ENCODE data around the gene SEC24D.
"Not testable (repeated sequence)": the region's sequence is repeated elsewhere in the genome, so short reads cannot be mapped to it uniquely, and the experiment has no call there.

Gene SEC24D

DNA sequence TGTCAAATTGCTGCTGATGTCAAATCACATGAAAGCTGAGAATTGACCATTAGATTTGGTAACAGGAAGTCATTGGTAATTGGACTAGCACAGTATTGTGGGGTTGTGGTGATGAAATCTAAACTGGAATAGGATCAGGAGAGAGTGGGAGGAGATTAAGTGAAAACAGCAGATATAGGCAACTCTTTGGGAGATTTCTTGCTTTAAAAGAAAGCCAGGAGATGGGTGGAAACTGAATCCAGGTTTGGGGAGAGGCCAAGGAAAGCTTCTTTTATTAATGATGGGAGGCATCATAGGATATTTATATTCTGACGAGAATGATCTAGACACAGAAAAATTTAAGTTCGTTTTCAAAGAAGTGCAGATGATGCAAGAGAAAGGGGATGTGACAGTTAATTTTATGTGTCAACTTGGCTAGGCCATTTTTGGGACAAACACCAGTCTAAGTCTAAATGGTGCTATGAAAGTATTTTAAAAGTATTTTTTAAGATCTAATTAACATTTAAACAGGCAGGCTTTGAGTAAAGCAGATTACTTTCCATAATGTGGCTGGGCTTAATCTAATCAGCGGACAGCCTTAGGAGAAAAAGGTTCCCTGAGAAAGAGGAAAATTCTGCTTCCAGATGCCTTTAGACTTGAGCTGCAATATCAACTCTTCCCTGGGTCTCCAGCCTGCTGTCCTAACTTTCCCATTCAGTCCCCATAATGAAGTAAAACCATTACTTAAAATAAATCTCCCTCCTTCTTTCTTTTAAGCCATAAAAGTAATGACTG lies 24.7 kb downstream of the SEC24D start:
- peak; percentile 86 for DNase-seq

GRCh38 chr4:118807659-118808058 lies 28.3 kb downstream of the SEC24D start:
- no peak for DNase-seq

- DNase-seq = no peak
Observed at GRCh38 chr4:118803253-118803652, 32.7 kb downstream of the SEC24D start.

GRCh38 chr4:118801895-118802575 lies 33.9 kb downstream of the SEC24D start:
- peak; percentile 56 for DNase-seq

DNA sequence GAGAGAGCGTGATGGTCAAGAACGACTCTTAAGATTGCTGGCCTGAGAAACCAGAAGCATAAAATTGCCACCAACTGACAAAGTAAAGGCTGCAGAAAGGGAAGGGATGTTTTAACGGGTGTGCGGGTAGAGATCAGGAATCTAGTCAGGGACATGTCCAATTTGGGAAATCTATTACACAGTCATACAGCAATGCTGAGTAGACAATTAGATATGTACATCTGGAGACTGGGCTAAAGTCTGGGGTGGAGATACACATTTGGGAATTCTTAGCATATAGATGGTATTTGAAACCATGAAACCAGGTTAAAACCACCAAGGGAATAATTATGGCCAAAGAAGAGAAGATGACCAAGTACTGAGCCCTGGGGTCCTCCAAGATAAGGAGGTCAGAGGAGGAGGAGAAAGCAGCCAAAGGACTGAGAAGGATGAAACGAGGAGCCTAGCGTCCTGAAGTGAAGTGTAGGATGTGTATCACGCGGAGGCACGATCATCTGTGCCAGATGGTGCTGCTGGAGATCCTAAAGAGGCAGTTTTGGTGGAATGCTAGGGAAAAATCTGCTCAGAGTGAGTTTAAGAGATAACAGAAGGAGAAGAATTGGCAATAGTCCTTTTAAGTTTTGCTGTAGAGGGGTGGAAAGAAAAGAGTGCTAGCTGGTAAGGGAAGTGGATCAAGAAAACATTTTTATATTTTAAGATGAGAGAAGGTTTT lies 36.5 kb downstream of the SEC24D start:
- no peak for DNase-seq

DNA sequence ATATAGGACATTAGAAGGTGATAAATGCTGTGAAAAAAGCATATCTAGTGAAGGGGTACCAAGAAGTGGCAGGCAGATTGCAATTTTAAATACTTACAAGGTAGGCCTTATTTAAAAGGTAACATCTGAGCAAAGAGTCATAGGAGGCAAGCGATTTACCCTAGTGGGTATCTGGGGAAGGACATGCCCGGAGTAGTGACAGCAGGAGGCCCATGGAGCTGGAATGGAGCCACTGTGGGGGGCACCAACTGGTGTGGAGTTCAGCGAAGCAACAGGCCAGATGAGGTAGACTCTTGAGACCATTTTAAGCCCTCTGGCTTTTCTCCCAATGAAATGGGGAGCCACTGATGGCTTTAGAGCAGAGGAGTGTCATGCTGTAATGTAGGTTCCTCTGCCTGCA lies 37.3 kb downstream of the SEC24D start:
- DNase-seq = no peak

- no peak for DNase-seq
Observed at GRCh38 chr4:118797558-118798142, 38.3 kb downstream of the SEC24D start.

DNA sequence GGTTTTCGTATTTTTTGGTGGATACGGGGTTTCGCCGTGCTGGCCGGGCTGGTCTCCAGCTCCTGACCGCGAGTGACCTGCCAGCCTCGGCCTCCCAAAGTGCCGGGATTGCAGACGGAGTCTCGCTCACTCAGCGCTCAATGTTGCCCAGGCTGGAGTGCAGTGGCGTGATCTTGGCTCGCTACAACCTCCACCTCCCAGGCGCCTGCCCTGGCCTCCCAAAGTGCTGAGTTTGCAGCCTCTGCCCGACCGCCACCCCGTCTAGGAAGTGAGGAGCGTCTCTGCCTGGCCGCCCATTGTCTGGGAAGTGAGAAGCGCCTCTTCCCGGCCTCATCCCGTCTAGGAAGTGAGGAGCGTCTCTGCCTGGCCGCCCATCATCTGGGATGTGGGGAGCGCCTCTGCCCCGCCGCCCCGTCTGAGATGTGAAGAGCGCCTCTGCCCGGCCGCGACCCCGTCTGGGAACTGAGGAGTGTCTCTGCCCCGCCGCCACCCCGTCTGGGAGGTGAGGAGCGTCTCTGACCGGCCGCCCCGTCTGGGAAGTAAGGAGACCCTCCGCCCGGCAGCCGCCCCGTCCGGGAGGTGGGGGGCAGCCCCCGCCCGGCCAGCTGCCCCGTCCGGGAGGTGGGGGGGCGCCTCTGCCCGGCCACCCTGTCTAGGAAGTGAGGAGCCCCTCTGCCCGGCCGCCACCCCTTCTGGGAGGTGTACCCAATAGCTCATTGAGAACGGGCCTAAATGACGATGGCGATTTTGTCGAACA lies 44.1 kb downstream of the SEC24D start:
- not testable (repeated sequence) for DNase-seq

DNA sequence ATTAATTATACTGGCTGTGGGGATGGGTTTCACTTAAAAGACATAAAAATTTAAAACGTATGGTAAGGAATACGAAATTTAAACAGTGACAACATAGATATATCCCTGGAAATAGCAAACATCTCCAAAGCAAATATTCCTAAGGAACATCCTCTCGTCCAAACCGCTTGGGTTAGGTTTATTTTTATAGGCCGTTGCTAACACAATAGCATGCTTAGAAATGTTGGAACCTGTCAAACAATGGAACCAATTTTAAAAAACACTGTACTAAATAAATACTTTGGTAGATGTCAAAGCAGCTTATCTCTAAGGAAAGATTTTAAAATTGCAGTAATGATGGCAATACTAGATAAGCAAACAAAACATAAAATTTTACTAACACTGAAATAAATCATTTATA lies 45.4 kb downstream of the SEC24D start:
- DNase-seq = no peak

DNA sequence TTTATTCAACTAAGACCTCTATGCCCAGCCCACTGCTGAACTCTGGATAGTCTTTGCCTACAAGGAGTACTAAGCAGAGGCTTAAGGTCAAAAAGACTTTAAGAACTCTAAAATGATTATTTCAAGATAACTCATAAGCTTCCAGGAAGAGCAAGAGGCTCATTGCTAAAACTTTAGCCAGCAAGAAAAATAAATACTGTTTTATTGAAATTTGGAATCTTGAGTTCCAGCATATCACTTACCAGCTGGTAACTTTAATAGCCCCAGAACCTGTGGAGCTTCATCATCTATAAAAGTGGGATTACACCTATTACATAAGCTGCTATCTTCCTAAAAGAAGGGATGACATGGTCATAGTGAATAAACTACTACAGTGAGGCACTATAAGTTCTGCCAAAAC lies 47.0 kb downstream of the SEC24D start:
- DNase-seq = no peak

DNA sequence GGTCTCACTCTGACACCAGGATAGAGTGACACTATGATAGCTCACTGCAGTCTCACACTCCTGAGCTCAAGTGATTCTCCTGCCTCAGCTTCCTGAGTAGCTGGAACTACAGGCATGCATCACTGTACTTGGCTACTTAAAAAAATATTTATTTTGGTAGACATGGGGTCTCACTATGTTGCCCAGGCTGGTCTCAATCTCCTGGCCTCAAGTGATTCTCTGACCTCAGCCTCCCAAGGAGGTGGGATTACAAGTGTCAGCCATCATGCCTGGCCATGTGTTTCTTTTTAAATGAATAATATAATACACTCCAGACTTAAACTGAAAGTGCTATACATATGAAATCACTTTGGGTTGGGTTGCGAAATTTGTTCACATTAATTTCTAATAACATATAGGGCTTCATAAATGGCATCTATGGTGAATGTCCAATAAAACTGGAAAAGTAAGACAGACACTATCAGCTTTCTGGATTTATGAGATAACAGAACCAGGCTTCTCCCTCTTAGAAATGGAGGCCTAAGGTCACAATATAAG lies 48.0 kb downstream of the SEC24D start:
- DNase-seq = no peak

- no peak for DNase-seq
Observed at GRCh38 chr4:118784776-118785175, 51.1 kb downstream of the SEC24D start.

- no peak for DNase-seq
Observed at GRCh38 chr4:118783887-118784286, 52.0 kb downstream of the SEC24D start.

DNA sequence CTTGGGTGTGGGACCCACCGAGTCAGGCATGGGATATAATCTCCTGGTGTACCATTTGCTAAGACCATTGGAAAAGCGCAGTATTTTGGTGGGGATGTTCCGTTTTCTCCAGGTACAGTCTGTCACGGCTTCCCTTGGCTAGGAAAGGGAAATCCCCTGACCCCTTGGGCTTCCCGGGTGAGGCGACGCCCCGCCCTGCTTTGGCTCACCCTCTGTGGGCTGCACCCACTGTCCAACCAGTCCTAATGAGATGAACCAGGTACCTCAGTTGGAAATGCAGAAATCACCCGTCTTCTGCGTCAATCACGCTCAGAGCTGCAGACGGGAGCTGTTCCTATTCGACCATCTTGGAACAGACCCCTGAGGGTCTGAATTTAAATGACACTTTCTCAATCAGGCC lies 53.0 kb downstream of the SEC24D start:
- DNase-seq = not testable (repeated sequence)

DNA sequence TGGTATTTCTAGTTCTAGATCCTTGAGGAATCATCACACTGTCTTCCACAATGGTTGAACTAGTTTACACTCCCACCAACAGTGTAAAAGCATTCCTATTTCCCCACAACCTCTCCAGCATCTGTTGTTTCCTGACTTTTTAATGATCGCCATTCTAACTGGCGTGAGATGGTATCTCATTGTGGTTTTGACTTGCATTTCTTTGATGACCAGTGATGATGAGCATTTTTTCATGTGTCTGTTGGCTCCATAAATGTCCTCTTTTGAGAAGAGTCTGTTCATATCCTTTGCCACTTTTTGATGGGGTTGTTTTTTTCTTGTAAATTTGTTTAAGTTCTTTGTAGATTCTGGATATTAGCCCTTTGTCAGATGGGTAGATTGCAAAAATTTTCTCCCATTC lies 58.3 kb downstream of the SEC24D start:
- not testable (repeated sequence) for DNase-seq

DNA sequence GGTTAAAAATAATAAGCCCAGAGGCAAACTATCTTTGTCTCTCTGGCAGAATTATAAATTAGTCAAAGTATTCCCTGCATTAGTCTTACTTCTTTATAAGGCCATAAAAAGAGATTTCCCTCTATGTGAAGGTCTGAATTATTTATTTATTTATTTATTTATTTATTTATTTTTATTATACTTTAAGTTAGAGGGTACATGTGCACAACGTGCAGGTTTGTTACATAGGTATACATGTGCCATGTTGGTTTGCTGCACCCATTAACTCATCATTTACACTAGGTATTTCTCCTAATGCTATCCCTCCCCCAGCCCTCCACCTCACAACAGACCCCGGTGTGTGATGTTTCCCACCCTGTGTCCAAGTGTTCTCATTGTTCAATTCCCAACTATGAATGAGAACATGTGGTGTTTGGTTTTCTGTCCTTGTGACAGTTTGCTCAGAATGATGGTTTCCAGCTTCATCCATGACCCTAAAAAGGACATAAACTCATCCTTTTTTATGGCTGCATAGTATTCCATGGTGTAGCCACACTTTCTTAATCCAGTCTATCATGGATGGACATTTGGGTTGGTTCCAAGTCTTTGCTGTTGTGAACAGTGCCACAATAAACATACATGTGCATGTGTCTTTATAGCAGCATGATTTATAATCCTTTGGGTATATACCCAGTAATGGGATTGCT lies 58.8 kb downstream of the SEC24D start:
- not testable (repeated sequence) for DNase-seq

- DNase-seq = peak; percentile 14
Observed at GRCh38 chr4:118776157-118776954, 59.6 kb downstream of the SEC24D start.

DNA sequence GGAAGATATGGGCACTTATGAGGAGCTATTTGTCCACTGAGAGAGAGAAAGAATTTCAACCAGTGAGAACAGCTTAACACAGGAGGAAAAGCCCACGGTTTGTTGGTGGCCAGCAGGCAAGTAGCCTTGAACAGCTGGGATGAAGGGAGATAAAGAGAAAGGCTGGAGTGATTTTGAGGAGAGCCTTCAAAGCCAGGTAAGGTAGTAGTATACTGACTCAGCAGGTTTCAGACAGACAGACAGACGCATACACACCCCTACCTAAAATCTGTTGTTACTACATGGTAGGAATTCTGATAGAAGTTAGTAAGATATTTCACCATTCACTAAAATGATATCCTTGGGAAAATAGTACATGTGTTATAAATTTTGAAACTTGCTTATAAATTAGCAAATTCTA lies 60.5 kb downstream of the SEC24D start:
- DNase-seq = no peak

GRCh38 chr4:118774989-118775388 lies 60.9 kb downstream of the SEC24D start:
- DNase-seq = no peak

DNA sequence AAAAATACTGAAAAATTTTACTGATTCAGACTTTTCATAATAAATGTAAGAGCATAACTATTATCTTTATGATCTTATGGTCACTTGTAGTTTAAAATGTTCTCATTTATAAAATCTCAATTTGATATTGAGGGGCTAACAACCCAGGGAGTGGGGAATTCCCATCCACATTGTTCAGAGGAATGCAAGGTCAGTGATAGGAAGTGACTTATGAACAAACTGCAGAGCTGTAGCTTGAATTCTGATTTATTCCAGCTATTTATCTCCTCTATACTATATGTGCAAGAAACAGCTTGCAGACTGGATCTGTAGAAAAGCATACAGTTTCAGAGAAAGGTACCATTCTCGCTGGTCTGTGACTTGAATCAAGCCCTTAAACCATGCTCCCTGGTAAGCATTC lies 61.6 kb downstream of the SEC24D start:
- DNase-seq = no peak

- no peak for DNase-seq
Observed at GRCh38 chr4:118773429-118773792, 62.5 kb downstream of the SEC24D start.
